Liver (tissue), 3 donors: ENCODE results near the gene CA9.
"Not testable (repeated sequence)": the region's sequence is repeated elsewhere in the genome, so short reads cannot be mapped to it uniquely, and the experiment has no call there.

Experiments used
- EGR1 ChIP-seq, 2 donors: IDR thresholded peaks; 2 replicates each; pipeline ENCODE4 v1.6.1; 2016 to 2018; ENCODE audit warnings: antibody characterized with exemption in 2 of 2, low read depth in 2 of 2
- FOXA1 ChIP-seq: IDR thresholded peaks from 2 replicates; pipeline ENCODE4 v1.6.1; 2016; ENCODE audit warnings: antibody characterized with exemption
- GABPA ChIP-seq, 2 donors: IDR thresholded peaks in 1 of 2; conservative IDR thresholded peaks in 1 of 2; 2 replicates each; pipeline ENCODE4 v1.6.1; 2016; ENCODE audit warnings: antibody characterized with exemption in 2 of 2, mild to moderate bottlenecking in 1 of 2, moderate library complexity in 1 of 2
- JUND ChIP-seq, 2 donors: IDR thresholded peaks; 2 replicates each; pipeline ENCODE4 v1.6.1; 2016; ENCODE audit warnings: antibody characterized with exemption in 2 of 2
- RAD21 ChIP-seq, 2 donors: IDR thresholded peaks; 2 replicates each; pipeline ENCODE4 v1.6.1; 2016; ENCODE audit warnings: antibody characterized with exemption in 2 of 2, mild to moderate bottlenecking in 2 of 2
- RXRA ChIP-seq, 2 donors: IDR thresholded peaks; 2 replicates each; pipeline ENCODE4 v1.6.1; 2017 to 2018; ENCODE audit warnings: antibody characterized with exemption in 2 of 2, mild to moderate bottlenecking in 1 of 2
- SP1 ChIP-seq: IDR thresholded peaks from 2 replicates; pipeline ENCODE4 v1.6.1; 2018; ENCODE audit warnings: antibody characterized with exemption, mild to moderate bottlenecking
- TAF1 ChIP-seq: conservative IDR thresholded peaks from 2 replicates; pipeline ENCODE4 v1.6.1; 2016; ENCODE audit warnings: antibody characterized with exemption, mild to moderate bottlenecking
- YY1 ChIP-seq: IDR thresholded peaks from 2 replicates; pipeline ENCODE4 v1.6.1; 2016; ENCODE audit warnings: antibody characterized with exemption, mild to moderate bottlenecking
- TF ChIP-seq, protein P1 (sequence below): IDR thresholded peaks from 2 replicates; pipeline ENCODE4 v1.6.1; 2016; ENCODE audit warnings: antibody characterized with exemption, mild to moderate bottlenecking
- TF ChIP-seq, protein P2 (sequence below): IDR thresholded peaks from 2 replicates; pipeline ENCODE4 v1.6.1; 2016; ENCODE audit warnings: antibody characterized with exemption
- TF ChIP-seq, protein P3 (sequence below): IDR thresholded peaks from 2 replicates; pipeline ENCODE4 v1.6.1; 2016; ENCODE audit warnings: antibody characterized with exemption
- TF ChIP-seq, protein P4 (sequence below): fragments of 150-350 bp; IDR thresholded peaks from 2 replicates; pipeline ENCODE4 v1.5.1; 2017; ENCODE audit warnings: improper control_type of control experiment, low read depth, low read length; ENCODE audit not compliant: missing input control
- TF ChIP-seq, protein P5 (sequence below): IDR thresholded peaks from 2 replicates; pipeline ENCODE4 v1.6.1; 2016; ENCODE audit warnings: antibody characterized with exemption
- donor health status: healthy.
- donor health status: healthy.

DNA sequence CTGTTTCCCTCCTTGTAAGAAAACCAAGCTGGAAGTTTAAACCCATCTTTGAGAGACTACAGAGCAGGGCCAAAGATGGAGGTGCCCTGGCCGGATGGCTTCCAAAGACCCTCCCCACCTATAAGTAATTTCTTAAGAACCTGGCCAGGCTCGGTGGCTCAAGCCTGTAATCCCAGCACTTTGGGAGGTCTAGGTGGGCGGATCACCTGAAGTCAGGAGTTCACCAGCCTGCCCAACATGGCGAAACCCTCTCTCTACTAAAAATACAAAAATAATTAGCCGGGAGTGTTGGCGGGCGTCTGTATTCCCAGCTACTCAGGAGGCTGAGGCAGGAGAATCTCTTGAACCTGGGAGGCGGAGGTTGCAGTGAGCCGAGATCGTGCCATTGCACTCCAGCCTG lies 28.0 kb upstream of the CA9 start:
- TF ChIP-seq, protein P1, sequence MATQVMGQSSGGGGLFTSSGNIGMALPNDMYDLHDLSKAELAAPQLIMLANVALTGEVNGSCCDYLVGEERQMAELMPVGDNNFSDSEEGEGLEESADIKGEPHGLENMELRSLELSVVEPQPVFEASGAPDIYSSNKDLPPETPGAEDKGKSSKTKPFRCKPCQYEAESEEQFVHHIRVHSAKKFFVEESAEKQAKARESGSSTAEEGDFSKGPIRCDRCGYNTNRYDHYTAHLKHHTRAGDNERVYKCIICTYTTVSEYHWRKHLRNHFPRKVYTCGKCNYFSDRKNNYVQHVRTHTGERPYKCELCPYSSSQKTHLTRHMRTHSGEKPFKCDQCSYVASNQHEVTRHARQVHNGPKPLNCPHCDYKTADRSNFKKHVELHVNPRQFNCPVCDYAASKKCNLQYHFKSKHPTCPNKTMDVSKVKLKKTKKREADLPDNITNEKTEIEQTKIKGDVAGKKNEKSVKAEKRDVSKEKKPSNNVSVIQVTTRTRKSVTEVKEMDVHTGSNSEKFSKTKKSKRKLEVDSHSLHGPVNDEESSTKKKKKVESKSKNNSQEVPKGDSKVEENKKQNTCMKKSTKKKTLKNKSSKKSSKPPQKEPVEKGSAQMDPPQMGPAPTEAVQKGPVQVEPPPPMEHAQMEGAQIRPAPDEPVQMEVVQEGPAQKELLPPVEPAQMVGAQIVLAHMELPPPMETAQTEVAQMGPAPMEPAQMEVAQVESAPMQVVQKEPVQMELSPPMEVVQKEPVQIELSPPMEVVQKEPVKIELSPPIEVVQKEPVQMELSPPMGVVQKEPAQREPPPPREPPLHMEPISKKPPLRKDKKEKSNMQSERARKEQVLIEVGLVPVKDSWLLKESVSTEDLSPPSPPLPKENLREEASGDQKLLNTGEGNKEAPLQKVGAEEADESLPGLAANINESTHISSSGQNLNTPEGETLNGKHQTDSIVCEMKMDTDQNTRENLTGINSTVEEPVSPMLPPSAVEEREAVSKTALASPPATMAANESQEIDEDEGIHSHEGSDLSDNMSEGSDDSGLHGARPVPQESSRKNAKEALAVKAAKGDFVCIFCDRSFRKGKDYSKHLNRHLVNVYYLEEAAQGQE = not testable (repeated sequence)
- TF ChIP-seq, protein P2, sequence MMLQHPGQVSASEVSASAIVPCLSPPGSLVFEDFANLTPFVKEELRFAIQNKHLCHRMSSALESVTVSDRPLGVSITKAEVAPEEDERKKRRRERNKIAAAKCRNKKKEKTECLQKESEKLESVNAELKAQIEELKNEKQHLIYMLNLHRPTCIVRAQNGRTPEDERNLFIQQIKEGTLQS = not testable (repeated sequence)
- TF ChIP-seq, protein P3, sequence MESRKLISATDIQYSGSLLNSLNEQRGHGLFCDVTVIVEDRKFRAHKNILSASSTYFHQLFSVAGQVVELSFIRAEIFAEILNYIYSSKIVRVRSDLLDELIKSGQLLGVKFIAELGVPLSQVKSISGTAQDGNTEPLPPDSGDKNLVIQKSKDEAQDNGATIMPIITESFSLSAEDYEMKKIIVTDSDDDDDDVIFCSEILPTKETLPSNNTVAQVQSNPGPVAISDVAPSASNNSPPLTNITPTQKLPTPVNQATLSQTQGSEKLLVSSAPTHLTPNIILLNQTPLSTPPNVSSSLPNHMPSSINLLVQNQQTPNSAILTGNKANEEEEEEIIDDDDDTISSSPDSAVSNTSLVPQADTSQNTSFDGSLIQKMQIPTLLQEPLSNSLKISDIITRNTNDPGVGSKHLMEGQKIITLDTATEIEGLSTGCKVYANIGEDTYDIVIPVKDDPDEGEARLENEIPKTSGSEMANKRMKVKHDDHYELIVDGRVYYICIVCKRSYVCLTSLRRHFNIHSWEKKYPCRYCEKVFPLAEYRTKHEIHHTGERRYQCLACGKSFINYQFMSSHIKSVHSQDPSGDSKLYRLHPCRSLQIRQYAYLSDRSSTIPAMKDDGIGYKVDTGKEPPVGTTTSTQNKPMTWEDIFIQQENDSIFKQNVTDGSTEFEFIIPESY = not testable (repeated sequence)
- TF ChIP-seq, protein P4, sequence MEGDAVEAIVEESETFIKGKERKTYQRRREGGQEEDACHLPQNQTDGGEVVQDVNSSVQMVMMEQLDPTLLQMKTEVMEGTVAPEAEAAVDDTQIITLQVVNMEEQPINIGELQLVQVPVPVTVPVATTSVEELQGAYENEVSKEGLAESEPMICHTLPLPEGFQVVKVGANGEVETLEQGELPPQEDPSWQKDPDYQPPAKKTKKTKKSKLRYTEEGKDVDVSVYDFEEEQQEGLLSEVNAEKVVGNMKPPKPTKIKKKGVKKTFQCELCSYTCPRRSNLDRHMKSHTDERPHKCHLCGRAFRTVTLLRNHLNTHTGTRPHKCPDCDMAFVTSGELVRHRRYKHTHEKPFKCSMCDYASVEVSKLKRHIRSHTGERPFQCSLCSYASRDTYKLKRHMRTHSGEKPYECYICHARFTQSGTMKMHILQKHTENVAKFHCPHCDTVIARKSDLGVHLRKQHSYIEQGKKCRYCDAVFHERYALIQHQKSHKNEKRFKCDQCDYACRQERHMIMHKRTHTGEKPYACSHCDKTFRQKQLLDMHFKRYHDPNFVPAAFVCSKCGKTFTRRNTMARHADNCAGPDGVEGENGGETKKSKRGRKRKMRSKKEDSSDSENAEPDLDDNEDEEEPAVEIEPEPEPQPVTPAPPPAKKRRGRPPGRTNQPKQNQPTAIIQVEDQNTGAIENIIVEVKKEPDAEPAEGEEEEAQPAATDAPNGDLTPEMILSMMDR = not testable (repeated sequence)
- TF ChIP-seq JUND (IDR thresholded peaks at IDR 0.05); YY1; SP1; RXRA (IDR thresholded peaks at IDR 0.05); GABPA (IDR thresholded peaks at IDR 0.05 in 1 of 2, conservative IDR thresholded peaks at IDR 0.05 in 1 of 2); RAD21 (IDR thresholded peaks at IDR 0.05); TAF1; EGR1 (IDR thresholded peaks at IDR 0.05; ENCODE audit: low read depth in 2 of 2); FOXA1: not testable (repeated sequence)
- TF ChIP-seq, protein P5, sequence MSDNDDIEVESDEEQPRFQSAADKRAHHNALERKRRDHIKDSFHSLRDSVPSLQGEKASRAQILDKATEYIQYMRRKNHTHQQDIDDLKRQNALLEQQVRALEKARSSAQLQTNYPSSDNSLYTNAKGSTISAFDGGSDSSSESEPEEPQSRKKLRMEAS = not testable (repeated sequence)
